ENCODE measurements around the gene C9orf43. TPM values are rescaled to one million over a fixed set of nuclear protein-coding genes. Genes with fewer than 3 reads are reported as not detected.
"Not testable (repeated sequence)": the region's sequence is repeated elsewhere in the genome, so short reads cannot be mapped to it uniquely, and the experiment has no call there.

Gene C9orf43
- total RNA-seq, 1 donor from 2014 or later: 0.24 TPM

GRCh38 chr9:113379094-113379828 is 31.3 kb upstream of the C9orf43 start:
- ATAC-seq; intact Hi-C loops (cut with DNase I); DNase-seq (ENCODE audit: missing footprints): not testable (repeated sequence)

- not testable (repeated sequence) for ATAC-seq
Measured at GRCh38 chr9:113379829-113380210, 30.7 kb upstream of the C9orf43 start.

DNA sequence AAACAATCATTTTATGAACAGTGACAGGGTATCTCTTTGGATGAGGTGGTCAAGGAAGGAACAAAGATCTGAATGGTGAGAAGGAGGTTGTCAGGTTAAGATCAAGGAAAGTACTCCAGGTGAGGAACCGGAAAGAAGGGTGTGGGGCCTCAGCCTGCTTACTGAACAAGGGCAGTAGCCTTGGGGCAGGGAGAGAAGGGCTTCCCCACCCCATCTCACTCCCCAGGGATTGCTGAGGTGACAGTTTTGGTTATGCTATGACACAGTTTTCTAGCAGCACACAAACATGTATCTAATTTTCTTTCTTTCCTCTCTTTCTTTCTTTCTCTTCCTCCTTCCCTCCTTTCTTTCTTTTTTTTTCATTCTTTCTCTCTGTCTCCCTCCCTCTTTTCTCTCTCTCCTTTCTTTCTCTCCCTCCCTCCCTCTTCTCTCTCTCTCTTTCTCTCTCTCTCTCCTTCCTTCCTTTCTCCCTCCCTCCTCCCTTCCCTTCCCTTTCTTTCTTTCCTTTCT is 29.6 kb upstream of the C9orf43 start:
- intact Hi-C loops (cut with DNase I): no loop called here
- no peak for ATAC-seq
- DNase-seq (ENCODE audit: missing footprints): no peak

More at GRCh38 chr9:113379829-113380210, 30.7 kb upstream of the C9orf43 start:
- DNase-seq (ENCODE audit: missing footprints); intact Hi-C loops (cut with DNase I): not testable (repeated sequence)

GRCh38 chr9:113381441-113381840 is 29.1 kb upstream of the C9orf43 start:
- intact Hi-C loops (cut with DNase I); DNase-seq (ENCODE audit: missing footprints); ATAC-seq: not testable (repeated sequence)

DNA sequence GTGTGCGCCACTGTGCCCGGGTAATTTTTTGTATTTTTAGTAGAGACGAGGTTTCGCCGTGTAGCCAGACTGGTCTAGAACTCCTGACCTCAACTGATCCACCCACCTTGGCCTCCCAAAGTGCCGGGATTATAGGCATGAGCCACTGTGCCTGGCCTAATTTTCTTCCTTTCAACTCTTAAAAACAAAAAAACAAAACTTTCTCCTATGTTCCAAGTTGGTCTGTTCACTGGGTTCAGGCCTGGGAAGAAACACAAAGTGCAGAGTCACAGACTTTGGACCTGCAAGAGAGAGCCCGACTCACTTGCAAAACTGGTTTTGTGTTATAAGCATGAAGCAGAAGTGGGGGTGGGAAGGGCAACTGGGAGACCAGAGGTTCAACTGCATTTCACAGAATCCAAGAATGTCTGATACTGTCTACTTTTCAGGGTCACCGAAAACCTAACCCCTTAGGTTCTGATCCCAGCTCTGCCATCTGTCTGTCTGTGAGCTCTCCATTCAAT is 28.6 kb upstream of the C9orf43 start:
- ATAC-seq: no peak
- intact Hi-C loops (cut with DNase I): no loop called here
- no peak for DNase-seq (ENCODE audit: missing footprints)

- DNase-seq (ENCODE audit: missing footprints) (no peak), ATAC-seq (no peak)
- intact Hi-C loops (cut with DNase I): no loop called here
Measured at GRCh38 chr9:113386571-113387393, 23.8 kb upstream of the C9orf43 start.

DNA sequence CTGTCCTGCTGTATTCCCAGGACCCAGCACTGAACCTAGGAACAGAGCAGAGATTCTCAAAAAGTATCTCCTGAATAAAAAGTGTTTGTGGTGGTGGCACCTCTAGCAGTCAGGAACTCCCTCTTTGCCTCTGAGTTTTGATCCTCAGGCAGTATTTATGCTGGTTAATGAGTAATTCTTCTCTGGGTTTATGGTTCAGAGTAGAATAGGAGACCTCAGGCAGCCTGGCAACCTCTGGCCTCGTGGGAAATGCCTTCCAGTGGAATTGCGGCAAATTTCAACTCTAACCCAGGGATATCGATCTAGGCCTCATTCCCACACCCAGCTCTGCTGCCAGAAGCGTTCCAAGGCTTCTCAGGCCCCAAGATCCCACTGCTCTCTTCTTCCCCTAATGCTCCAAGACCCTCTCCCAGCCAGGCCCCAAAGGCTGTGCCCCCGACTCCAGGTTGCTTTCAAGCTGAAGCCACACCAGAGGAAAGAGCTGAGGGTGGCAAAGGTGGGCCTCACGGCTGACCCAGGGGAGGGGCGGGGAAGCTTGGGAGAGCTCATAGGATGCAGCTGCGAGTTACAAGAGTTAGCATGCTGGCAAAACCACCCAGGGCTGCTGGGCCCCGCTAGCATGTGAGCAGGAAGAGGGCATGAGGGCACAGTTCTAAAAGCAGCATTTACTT is 22.9 kb upstream of the C9orf43 start:
- ATAC-seq: no peak
- intact Hi-C loops (cut with DNase I): no loop called here
- DNase-seq (ENCODE audit: missing footprints): no peak

- DNase-seq (ENCODE audit: missing footprints) (no peak), ATAC-seq (no peak)
- intact Hi-C loops (cut with DNase I): no loop called here
Measured at GRCh38 chr9:113388833-113389232, 21.7 kb upstream of the C9orf43 start.

- intact Hi-C loops (cut with DNase I): no loop called here
- ATAC-seq (no peak), DNase-seq (ENCODE audit: missing footprints) (no peak)
Measured at GRCh38 chr9:113389451-113389850, 21.1 kb upstream of the C9orf43 start.

DNA sequence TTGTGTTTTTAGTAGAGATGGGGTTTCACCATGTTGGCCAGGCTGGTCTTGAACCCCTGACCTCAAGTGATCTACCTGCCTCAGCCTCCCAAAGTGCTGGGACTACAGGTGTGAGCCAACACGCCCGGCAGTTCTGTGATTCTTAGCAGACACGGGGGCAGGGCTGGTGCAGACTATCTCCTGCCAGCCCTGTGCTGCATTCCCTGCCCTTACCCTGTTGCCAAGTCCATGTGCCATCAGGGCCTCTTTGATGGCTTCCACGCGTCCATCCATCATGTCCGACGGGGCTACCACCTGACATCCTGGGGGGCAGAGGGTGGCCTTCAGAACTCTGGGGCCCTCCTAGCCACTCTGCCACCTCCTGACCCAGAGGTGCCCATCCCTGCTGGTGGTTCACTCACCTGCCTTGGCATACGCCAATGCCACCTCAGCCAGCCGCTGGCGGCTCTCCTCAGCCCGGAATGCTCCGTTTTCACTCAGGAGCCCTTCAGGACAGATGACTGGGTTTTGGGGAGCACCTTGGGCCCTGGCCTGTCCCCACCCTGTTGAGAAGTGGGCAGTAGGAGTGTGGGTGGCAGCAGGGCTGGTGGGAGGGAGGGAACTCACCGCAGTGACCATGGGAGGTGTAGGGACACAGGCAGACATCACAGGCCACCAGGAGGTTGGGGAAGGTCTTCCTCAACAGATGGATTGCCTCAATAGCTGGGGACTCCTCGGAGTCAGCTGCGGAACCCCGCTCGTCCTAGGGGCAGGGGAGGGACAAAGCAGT is 20.2 kb upstream of the C9orf43 start:
- ATAC-seq (no peak), DNase-seq (ENCODE audit: missing footprints) (no peak)
- intact Hi-C loops (cut with DNase I): no loop called here

- no peak for ATAC-seq
- DNase-seq (ENCODE audit: missing footprints): no peak
- intact Hi-C loops (cut with DNase I): no loop called here
Measured at GRCh38 chr9:113391917-113392316, 18.6 kb upstream of the C9orf43 start.

- ATAC-seq (no peak), DNase-seq (ENCODE audit: missing footprints) (no peak)
- intact Hi-C loops (cut with DNase I): no loop called here
Measured at GRCh38 chr9:113393281-113393680, 17.3 kb upstream of the C9orf43 start.

- ATAC-seq: no peak
- no peak for DNase-seq (ENCODE audit: missing footprints)
- intact Hi-C loops (cut with DNase I): no loop called here
Measured at GRCh38 chr9:113395000-113395861, 15.3 kb upstream of the C9orf43 start.

DNA sequence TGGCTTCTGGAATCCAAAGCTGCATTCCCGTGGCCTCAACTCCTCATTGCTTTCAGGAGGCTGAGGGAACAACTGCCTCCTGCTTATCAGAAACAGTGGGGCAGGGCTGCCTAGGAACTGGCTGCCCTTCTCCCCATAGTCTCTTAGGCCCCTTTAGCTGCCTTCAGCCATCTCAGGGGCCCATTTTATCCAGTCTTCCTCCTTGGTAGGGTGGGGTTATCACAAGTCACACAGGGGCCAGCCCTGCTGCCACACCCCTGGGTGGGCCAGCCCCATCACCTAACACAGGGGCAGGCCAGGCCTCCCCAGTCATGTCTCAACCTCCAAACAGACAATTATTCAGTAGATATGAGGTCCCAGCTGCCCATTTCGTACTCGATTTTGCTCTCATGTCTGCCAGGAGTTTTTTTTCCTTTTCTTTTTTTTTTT is 13.3 kb upstream of the C9orf43 start:
- ATAC-seq: no peak
- intact Hi-C loops (cut with DNase I): no loop called here
- DNase-seq (ENCODE audit: missing footprints): no peak

DNA sequence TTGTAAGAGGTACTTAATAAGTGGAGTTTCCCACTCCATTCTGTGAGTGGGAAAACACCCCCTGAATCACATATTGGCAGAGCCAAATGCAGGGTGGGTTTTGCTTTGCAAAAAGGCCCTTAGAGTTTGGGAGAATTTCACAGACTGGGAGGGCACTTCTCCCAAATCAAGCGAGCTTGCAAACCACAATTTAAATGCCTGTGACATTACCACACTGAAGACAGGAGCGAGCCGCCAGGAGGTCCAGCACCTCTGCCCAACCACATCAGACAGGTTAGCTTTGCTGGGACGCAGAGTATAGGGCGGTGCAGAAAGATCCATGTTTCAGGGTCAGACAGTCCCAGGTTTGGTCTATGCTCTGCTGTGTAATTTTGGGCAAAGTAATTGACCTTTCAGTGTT is 11.8 kb upstream of the C9orf43 start:
- no peak for DNase-seq (ENCODE audit: missing footprints)
- ATAC-seq: no peak
- intact Hi-C loops (cut with DNase I): loop anchor here (1.0 kb wide), 1 partner anchor 54 kb away; no protein-coding TSS in a partner anchor

DNA sequence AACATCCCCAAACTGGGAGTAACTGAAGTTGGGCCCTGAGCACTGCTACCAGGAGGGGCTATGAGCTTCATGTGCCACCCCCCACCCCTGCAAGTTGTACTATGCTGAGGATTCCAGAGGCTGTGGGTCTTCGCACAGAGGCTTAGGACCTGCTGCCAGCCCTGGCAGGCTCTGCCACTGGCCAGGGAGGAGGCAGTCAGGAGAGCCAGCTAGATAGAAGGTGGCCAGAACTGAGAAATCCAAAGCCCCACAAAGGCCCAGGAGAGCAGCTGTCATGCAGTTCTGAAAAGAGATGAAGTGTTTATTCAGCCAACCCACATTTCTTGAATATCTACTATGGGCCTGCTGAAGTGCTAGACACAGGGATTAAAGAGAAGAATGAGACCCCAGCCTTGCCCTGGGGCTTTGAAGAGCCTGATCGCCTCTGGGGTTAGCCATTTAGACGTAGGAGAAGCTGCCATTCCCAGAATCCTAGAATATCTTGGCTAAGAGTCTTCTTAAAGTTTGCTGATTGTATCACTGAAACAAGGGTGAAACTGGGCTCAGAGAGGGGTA is 10.8 kb upstream of the C9orf43 start:
- no peak for DNase-seq (ENCODE audit: missing footprints)
- no peak for ATAC-seq

More for the DNA sequence above, 10.8 kb upstream of the C9orf43 start:
- intact Hi-C loops (cut with DNase I): loop anchor here (2.0 to 10.0 kb wide), 5 partner anchors 89 to 258 kb away; partner anchors contain the start of genes CDC26, PRPF4 and SLC31A2

Data from Right ventricle myocardium inferior (tissue), 1 donor.